T-helper 2 cell treated with Interferon-gamma antibody and Interleukin-4, amounts not matched to agents 5 μg/mL and 100 μg/mL, for 36 hours (primary cell): ENCODE measurements around the gene GNAT2.
A peak's percentile ranks its signal among the peaks of the same experiment; 100 is the strongest.
"Not testable (repeated sequence)": the region's sequence is repeated elsewhere in the genome, so short reads cannot be mapped to it uniquely, and the experiment has no call there.

ENCODE experiments used
- DNase-seq: peaks from one replicate; pipeline ENCODE4 v3.0.0; 2021; ENCODE audit warnings: low spot score
- H3K27ac Mint-ChIP-seq: one replicate; pipeline ENCODE4 v1.8.0; 2021; ENCODE audit warnings: mild to moderate bottlenecking, mixed read lengths
- H3K27me3 Mint-ChIP-seq: one replicate; pipeline ENCODE4 v1.8.0; 2021; ENCODE audit warnings: low read depth, mixed read lengths
- H3K36me3 Mint-ChIP-seq: one replicate; pipeline ENCODE4 v1.8.0; 2021; ENCODE audit warnings: low read depth, mixed read lengths
- H3K4me1 Mint-ChIP-seq: one replicate; pipeline ENCODE4 v1.8.0; 2021; ENCODE audit warnings: low read depth, mixed read lengths
- H3K4me3 Mint-ChIP-seq: one replicate; pipeline ENCODE4 v1.8.0; 2022; ENCODE audit warnings: mild to moderate bottlenecking, moderate library complexity, mixed read lengths
- H3K9me3 Mint-ChIP-seq: one replicate; pipeline ENCODE4 v1.8.0; 2021; ENCODE audit warnings: mixed read lengths

The GNAT2 gene

GRCh38 chr1:109619576-109620400 lies at the start of gene GNAT2, which contains the start of gene AMPD2:
GNAT2 (minus strand) TSS chr1:109619616; CDS start chr1:109612870, 6,746 bp downstream.
AMPD2 (plus strand) TSS chr1:109619837; CDS start chr1:109621176, 1,339 bp downstream.
- H3K27me3 Mint-ChIP-seq: no peaks in the 10 kb centered on the region
- peak within 1 kb of the TSS; percentile 97 for H3K27ac Mint-ChIP-seq
- peaks cover 3% of the 10 kb centered on the region for H3K36me3 Mint-ChIP-seq
- peak within 1 kb of the TSS; percentile 90 for H3K4me3 Mint-ChIP-seq
- H3K4me1 Mint-ChIP-seq: peaks cover 56% of the 10 kb centered on the region
- H3K9me3 Mint-ChIP-seq: no peaks in the 10 kb centered on the region
- DNase-seq: peak; percentile 76

- Mint-ChIP-seq H3K9me3 (no peaks in the 10 kb centered on the region), H3K4me3 (peak overlapping the region; percentile 68), H3K4me1 (peaks cover 22% of the 10 kb centered on the region), H3K36me3 (peaks cover 2% of the 10 kb centered on the region), H3K27me3 (no peaks in the 10 kb centered on the region), H3K27ac (no peak overlapping the region)
- DNase-seq: no peak
Measured at GRCh38 chr1:109668123-109668775, 48.8 kb upstream of the GNAT2 start.

- Mint-ChIP-seq H3K27ac (no peak within 1 kb of the TSS), H3K4me1 (peaks cover 22% of the 10 kb centered on the region), H3K27me3 (no peaks in the 10 kb centered on the region), H3K36me3 (peaks cover 2% of the 10 kb centered on the region), H3K4me3 (peak within 1 kb of the TSS; percentile 68), H3K9me3 (no peaks in the 10 kb centered on the region)
- peak; percentile 88 for DNase-seq
Measured at GRCh38 chr1:109667452-109668122, 48.2 kb upstream of the GNAT2 start, which contains the start of gene GSTM2. GSTM2 (plus strand) TSS chr1:109668057; CDS start chr1:109668116, 59 bp downstream.

GRCh38 chr1:109664671-109665070 lies 45.3 kb upstream of the GNAT2 start:
- Mint-ChIP-seq H3K27me3 (no peaks in the 10 kb centered on the region), H3K4me3 (no peak overlapping the region), H3K27ac (no peak overlapping the region), H3K36me3 (peaks cover 3% of the 10 kb centered on the region), H3K4me1 (peaks cover 14% of the 10 kb centered on the region), H3K9me3 (no peaks in the 10 kb centered on the region)
- DNase-seq: no peak

GRCh38 chr1:109661391-109661790 lies 42.0 kb upstream of the GNAT2 start:
- no peak for DNase-seq
- no peak overlapping the region for H3K4me3 Mint-ChIP-seq
- peaks cover 4% of the 10 kb centered on the region for H3K4me1 Mint-ChIP-seq
- H3K9me3 Mint-ChIP-seq: no peaks in the 10 kb centered on the region
- H3K36me3 Mint-ChIP-seq: peaks cover 1% of the 10 kb centered on the region
- H3K27ac Mint-ChIP-seq: peak overlapping the region; percentile 0
- no peaks in the 10 kb centered on the region for H3K27me3 Mint-ChIP-seq

- not testable (repeated sequence) for H3K4me1 Mint-ChIP-seq, H3K27ac Mint-ChIP-seq, H3K4me3 Mint-ChIP-seq, H3K27me3 Mint-ChIP-seq, H3K9me3 Mint-ChIP-seq, H3K36me3 Mint-ChIP-seq, DNase-seq
Measured at GRCh38 chr1:109660691-109661026, 41.2 kb upstream of the GNAT2 start.

GRCh38 chr1:109659997-109660690 lies 40.7 kb upstream of the GNAT2 start:
- Mint-ChIP-seq H3K4me3 (no peak overlapping the region), H3K4me1 (peaks cover 13% of the 10 kb centered on the region), H3K36me3 (peaks cover 1% of the 10 kb centered on the region), H3K27ac (no peak overlapping the region), H3K9me3 (no peaks in the 10 kb centered on the region), H3K27me3 (no peaks in the 10 kb centered on the region)
- DNase-seq: no peak

GRCh38 chr1:109659145-109659544 lies 39.7 kb upstream of the GNAT2 start:
- H3K27me3 Mint-ChIP-seq: peaks cover 6% of the 10 kb centered on the region
- no peak overlapping the region for H3K27ac Mint-ChIP-seq
- no peaks in the 10 kb centered on the region for H3K9me3 Mint-ChIP-seq
- no peak for DNase-seq
- H3K4me1 Mint-ChIP-seq: peaks cover 19% of the 10 kb centered on the region
- no peak overlapping the region for H3K4me3 Mint-ChIP-seq
- H3K36me3 Mint-ChIP-seq: peaks cover 1% of the 10 kb centered on the region

GRCh38 chr1:109658533-109659042 lies 39.2 kb upstream of the GNAT2 start:
- DNase-seq: no peak
- Mint-ChIP-seq H3K9me3 (no peaks in the 10 kb centered on the region), H3K4me1 (peaks cover 19% of the 10 kb centered on the region), H3K27me3 (peaks cover 9% of the 10 kb centered on the region), H3K4me3 (no peak overlapping the region), H3K27ac (no peak overlapping the region), H3K36me3 (peaks cover 1% of the 10 kb centered on the region)

GRCh38 chr1:109657970-109658369 lies 38.6 kb upstream of the GNAT2 start:
- Mint-ChIP-seq H3K27ac (no peak overlapping the region), H3K9me3 (no peaks in the 10 kb centered on the region), H3K36me3 (peaks cover 1% of the 10 kb centered on the region), H3K27me3 (peaks cover 15% of the 10 kb centered on the region), H3K4me3 (no peak overlapping the region), H3K4me1 (peaks cover 19% of the 10 kb centered on the region)
- no peak for DNase-seq

GRCh38 chr1:109657395-109657794 lies 38.0 kb upstream of the GNAT2 start:
- peak overlapping the region; percentile 31 for H3K4me3 Mint-ChIP-seq
- H3K27me3 Mint-ChIP-seq: peaks cover 19% of the 10 kb centered on the region
- DNase-seq: no peak
- H3K9me3 Mint-ChIP-seq: no peaks in the 10 kb centered on the region
- peaks cover 1% of the 10 kb centered on the region for H3K36me3 Mint-ChIP-seq
- H3K4me1 Mint-ChIP-seq: peaks cover 19% of the 10 kb centered on the region
- peak overlapping the region; percentile 37 for H3K27ac Mint-ChIP-seq

GRCh38 chr1:109655615-109656519 lies 36.5 kb upstream of the GNAT2 start, which contains the start of gene GSTM4:
GSTM4 (plus strand) TSS chr1:109656099; CDS start chr1:109656390, 291 bp downstream.
- Mint-ChIP-seq H3K4me3 (peak within 1 kb of the TSS; percentile 92), H3K9me3 (no peaks in the 10 kb centered on the region), H3K4me1 (peaks cover 19% of the 10 kb centered on the region), H3K36me3 (peaks cover 1% of the 10 kb centered on the region), H3K27me3 (peaks cover 31% of the 10 kb centered on the region), H3K27ac (peak within 1 kb of the TSS; percentile 92)
- DNase-seq: peak; percentile 64
